H7 (cell line): Measurements from ENCODE around the gene PRM3. TPM values are rescaled to one million over a fixed set of nuclear protein-coding genes. Genes with fewer than 3 reads are reported as not detected.
"Not testable (repeated sequence)": the region's sequence is repeated elsewhere in the genome, so short reads cannot be mapped to it uniquely, and the experiment has no call there.

Experiments
- DNase-seq: peaks from one replicate; pipeline ENCODE4 v3.0.0; 2012
- H3K27me3 ChIP-seq: 2 replicates; pipeline ENCODE4 v1.6.0; 2011; ENCODE audit warnings: mild to moderate bottlenecking, low read length; ENCODE audit not compliant: control insufficient read depth, insufficient read depth
- H3K36me3 ChIP-seq: replicated peaks from 2 replicates; pipeline ENCODE4 v1.5.1; 2011; ENCODE audit warnings: low read length; ENCODE audit not compliant: control insufficient read depth, insufficient read depth
- H3K4me3 ChIP-seq: 2 replicates; pipeline ENCODE4 v1.5.1; 2011; ENCODE audit warnings: low read depth, mild to moderate bottlenecking, control low read depth, low read length, moderate library complexity; ENCODE audit not compliant: insufficient read depth
- total RNA-seq: library from RNA; depleted of rRNA; stranded (reverse); fragments of >200 nt; shearing (Covaris generic); gene quantifications from 2 replicates; pipeline ENCODE4 v1.2.3, GENCODE V29; 2014

Gene PRM3
- total RNA-seq, 1 experiment from 2014 or later: not detected

GRCh38 chr16:11309895-11310633 lies 36.6 kb upstream of the PRM3 start:
- Histone ChIP-seq H3K4me3 (no peak overlapping the region), H3K36me3 (no peaks in the 10 kb centered on the region), H3K27me3 (no peaks in the 10 kb centered on the region)
- DNase-seq: no peak

- H3K4me3 ChIP-seq: no peak overlapping the region
- H3K36me3 ChIP-seq: no peaks in the 10 kb centered on the region
- DNase-seq: no peak
- H3K27me3 ChIP-seq: no peaks in the 10 kb centered on the region
Measured at GRCh38 chr16:11308493-11309283, 35.3 kb upstream of the PRM3 start.

- H3K36me3 ChIP-seq: no peaks in the 10 kb centered on the region
- H3K27me3 ChIP-seq: no peaks in the 10 kb centered on the region
- no peak for DNase-seq
- no peak overlapping the region for H3K4me3 ChIP-seq
Measured at GRCh38 chr16:11307639-11308492, 34.4 kb upstream of the PRM3 start.

- Histone ChIP-seq H3K27me3 (no peaks in the 10 kb centered on the region), H3K36me3 (no peaks in the 10 kb centered on the region), H3K4me3 (no peak overlapping the region)
- DNase-seq: no peak
Measured at GRCh38 chr16:11306997-11307638, 33.7 kb upstream of the PRM3 start.

- no peak for DNase-seq
- no peaks in the 10 kb centered on the region for H3K27me3 ChIP-seq
- H3K4me3 ChIP-seq: no peak overlapping the region
- H3K36me3 ChIP-seq: no peaks in the 10 kb centered on the region
Measured at GRCh38 chr16:11306381-11306780, 33.0 kb upstream of the PRM3 start.

GRCh38 chr16:11303405-11304138 lies 30.1 kb upstream of the PRM3 start:
- Histone ChIP-seq H3K27me3 (no peaks in the 10 kb centered on the region), H3K4me3 (no peak overlapping the region)
- DNase-seq: no peak

GRCh38 chr16:11302977-11303376 lies 29.5 kb upstream of the PRM3 start:
- no peaks in the 10 kb centered on the region for H3K27me3 ChIP-seq
- no peak overlapping the region for H3K4me3 ChIP-seq
- no peak for DNase-seq
- no peaks in the 10 kb centered on the region for H3K36me3 ChIP-seq

More at GRCh38 chr16:11303405-11304138, 30.1 kb upstream of the PRM3 start:
- H3K36me3 ChIP-seq: no peaks in the 10 kb centered on the region

GRCh38 chr16:11301645-11302501 lies 28.4 kb upstream of the PRM3 start:
- Histone ChIP-seq H3K4me3 (no peak overlapping the region), H3K36me3 (no peaks in the 10 kb centered on the region), H3K27me3 (no peaks in the 10 kb centered on the region)
- no peak for DNase-seq

GRCh38 chr16:11300560-11300892 lies 27.1 kb upstream of the PRM3 start:
- no peaks in the 10 kb centered on the region for H3K36me3 ChIP-seq
- no peak overlapping the region for H3K4me3 ChIP-seq
- no peaks in the 10 kb centered on the region for H3K27me3 ChIP-seq
- no peak for DNase-seq

GRCh38 chr16:11299865-11300559 lies 26.6 kb upstream of the PRM3 start:
- no peaks in the 10 kb centered on the region for H3K36me3 ChIP-seq
- DNase-seq: no peak
- no peaks in the 10 kb centered on the region for H3K27me3 ChIP-seq
- H3K4me3 ChIP-seq: no peak overlapping the region

- not testable (repeated sequence) for DNase-seq
Measured at GRCh38 chr16:11298950-11299547, 25.6 kb upstream of the PRM3 start.

GRCh38 chr16:11298143-11298900 lies 24.9 kb upstream of the PRM3 start:
- DNase-seq: no peak
- Histone ChIP-seq H3K27me3 (no peaks in the 10 kb centered on the region), H3K4me3 (no peak overlapping the region), H3K36me3 (no peaks in the 10 kb centered on the region)

More at GRCh38 chr16:11298950-11299547, 25.6 kb upstream of the PRM3 start:
- H3K27me3 ChIP-seq, H3K4me3 ChIP-seq, H3K36me3 ChIP-seq: not testable (repeated sequence)
